ENCODE results near the gene CHFR. TPM values are rescaled to one million over a fixed set of nuclear protein-coding genes. Genes with fewer than 3 reads are reported as not detected.

Gene CHFR
- total and polyA plus RNA-seq, 7 donors, result 18.0 to 52.3 (median 23.5) TPM

DNA sequence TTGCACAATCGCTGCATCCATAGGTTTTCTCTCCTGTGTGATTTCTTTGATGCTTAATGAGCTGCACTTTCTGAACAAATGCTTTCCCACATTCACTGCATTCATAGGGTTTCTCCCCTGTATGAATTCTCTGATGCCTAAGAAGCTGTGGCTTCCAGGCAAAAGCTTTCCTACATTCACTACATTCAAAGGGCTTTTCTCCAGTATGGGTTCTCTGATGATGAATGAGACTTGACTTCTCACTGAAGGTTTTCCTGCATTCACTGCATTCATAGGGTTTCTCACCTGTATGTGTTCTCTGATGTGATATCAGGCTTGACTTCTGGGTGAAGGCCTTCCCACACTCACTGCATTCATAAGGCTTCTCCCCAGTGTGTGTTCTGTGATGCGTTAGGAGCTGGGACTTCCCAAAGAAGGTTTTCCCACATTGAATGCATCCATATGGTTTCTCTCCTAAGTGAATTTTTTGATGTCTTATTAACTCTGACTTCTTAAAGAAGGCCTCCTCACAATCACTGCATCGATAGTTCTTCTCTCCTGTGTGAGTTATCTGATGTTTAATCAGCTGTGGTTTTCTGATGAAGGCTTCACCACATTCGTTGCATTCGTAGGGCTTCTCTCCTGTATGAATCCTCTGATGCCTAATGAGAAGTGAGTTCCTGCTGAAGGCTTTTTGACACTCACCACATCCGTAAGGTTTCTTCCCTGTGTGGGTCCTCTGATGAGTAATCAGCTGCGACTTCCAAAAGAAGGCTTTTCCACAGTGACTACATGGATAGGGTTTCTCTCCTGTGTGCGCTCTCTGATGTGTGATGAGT lies 38.4 kb upstream of the CHFR start:
- H3K9me3 ChIP-seq, result peaks cover 53 to 80% (median 71%) of the 10 kb centered on the region in 4 donors
- 97 to 98% methylated on average over 8 of the region's 8 CpGs for WGBS, 2 donors
- H3K4me1 ChIP-seq, result no peaks in the 10 kb centered on the region
- intact Hi-C loops (cut with DNase I), result no loop called here
- H3K27ac ChIP-seq, result no peak overlapping the region
- DNase-seq, result no peak
- no peaks in the 10 kb centered on the region for H3K27me3 ChIP-seq
- peaks cover 0 to 55% (median 32%) of the 10 kb centered on the region in 4 donors for H3K36me3 ChIP-seq
- H3K4me3 ChIP-seq, result no peak overlapping the region
- TF ChIP-seq, protein P1, sequence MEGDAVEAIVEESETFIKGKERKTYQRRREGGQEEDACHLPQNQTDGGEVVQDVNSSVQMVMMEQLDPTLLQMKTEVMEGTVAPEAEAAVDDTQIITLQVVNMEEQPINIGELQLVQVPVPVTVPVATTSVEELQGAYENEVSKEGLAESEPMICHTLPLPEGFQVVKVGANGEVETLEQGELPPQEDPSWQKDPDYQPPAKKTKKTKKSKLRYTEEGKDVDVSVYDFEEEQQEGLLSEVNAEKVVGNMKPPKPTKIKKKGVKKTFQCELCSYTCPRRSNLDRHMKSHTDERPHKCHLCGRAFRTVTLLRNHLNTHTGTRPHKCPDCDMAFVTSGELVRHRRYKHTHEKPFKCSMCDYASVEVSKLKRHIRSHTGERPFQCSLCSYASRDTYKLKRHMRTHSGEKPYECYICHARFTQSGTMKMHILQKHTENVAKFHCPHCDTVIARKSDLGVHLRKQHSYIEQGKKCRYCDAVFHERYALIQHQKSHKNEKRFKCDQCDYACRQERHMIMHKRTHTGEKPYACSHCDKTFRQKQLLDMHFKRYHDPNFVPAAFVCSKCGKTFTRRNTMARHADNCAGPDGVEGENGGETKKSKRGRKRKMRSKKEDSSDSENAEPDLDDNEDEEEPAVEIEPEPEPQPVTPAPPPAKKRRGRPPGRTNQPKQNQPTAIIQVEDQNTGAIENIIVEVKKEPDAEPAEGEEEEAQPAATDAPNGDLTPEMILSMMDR (IDR thresholded peaks at IDR 0.05), result no peak
- TF ChIP-seq POLR2AphosphoS5 (IDR thresholded peaks at IDR 0.05) (no peak), POLR2A (IDR thresholded peaks at IDR 0.05) (no peak), EP300 (IDR thresholded peaks at IDR 0.05) (no peak)

DNA sequence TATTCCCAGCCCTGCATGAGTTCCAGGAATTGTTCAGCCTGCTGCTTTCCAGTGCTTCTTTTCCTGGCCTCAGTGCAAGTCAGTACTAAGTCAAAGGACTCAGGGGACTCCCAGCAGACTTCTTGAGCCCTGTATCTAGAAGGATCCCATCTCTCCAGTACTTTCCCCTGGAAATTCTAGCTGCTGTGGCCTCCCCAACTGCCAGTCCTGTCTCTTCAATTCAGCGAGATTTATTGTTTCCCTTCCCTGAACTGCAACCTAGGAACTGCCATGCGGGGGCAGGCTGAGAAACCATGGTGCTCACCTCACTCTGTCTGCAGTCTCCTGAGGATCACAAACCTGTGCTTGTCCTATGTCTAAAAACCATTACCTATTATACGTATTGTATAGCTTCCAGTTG lies 37.0 kb upstream of the CHFR start:
- DNase-seq, result no peak
- Histone ChIP-seq H3K36me3 (peaks cover 0 to 41% (median 23%) of the 10 kb centered on the region in 4 donors), H3K27ac (no peak overlapping the region), H3K4me1 (no peaks in the 10 kb centered on the region), H3K4me3 (no peak overlapping the region), H3K9me3 (peaks cover 50 to 71% (median 62%) of the 10 kb centered on the region in 4 donors), H3K27me3 (no peaks in the 10 kb centered on the region)
- TF ChIP-seq POLR2A (IDR thresholded peaks at IDR 0.05), result no peak
- intact Hi-C loops (cut with DNase I), result no loop called here
- WGBS, 2 donors, result 97 to 98% methylated on average over 3 of the region's 3 CpGs

DNA sequence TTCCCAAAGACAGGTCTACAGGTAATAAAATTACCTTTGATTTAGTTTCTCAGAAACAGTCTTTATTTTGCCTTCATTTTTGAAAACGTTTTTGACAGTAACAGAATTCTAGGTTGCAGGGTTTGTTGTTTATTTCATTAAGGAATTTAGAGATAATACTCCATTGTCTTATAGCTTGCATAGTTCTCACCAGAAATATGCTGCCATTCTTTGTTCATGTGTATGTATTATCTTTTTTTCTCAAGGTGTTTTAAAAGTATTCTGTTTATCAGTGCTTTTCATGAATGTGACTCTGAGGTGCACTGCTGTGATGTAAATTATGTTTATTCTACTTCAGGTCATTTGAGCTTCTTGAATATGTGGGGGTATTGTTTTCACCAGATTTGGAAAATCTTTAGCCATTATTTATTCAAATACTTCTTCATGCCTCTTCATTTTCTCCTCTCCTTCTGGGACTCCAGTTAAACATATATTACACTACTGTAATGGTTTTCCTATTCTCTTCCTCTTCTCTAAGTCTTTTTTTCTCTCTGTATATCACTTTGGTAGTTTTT lies 36.0 kb upstream of the CHFR start:
- peaks cover 0 to 32% (median 17%) of the 10 kb centered on the region in 4 donors for H3K36me3 ChIP-seq
- H3K9me3 ChIP-seq, result peaks cover 49 to 64% (median 60%) of the 10 kb centered on the region in 4 donors
- no peak for DNase-seq
- H3K4me1 ChIP-seq, result no peaks in the 10 kb centered on the region
- TF ChIP-seq EP300 (IDR thresholded peaks at IDR 0.05) (no peak), POLR2AphosphoS5 (IDR thresholded peaks at IDR 0.05) (no peak), POLR2A (IDR thresholded peaks at IDR 0.05) (no peak)
- TF ChIP-seq, protein P1 (IDR thresholded peaks at IDR 0.05), result no peak
- H3K27me3 ChIP-seq, result no peaks in the 10 kb centered on the region
- H3K27ac ChIP-seq, result no peak overlapping the region
- H3K4me3 ChIP-seq, result no peak overlapping the region
- intact Hi-C loops (cut with DNase I), result no loop called here
- WGBS, 2 donors, result 54 to 63% methylated on average over 1 of the region's 1 CpG

DNA sequence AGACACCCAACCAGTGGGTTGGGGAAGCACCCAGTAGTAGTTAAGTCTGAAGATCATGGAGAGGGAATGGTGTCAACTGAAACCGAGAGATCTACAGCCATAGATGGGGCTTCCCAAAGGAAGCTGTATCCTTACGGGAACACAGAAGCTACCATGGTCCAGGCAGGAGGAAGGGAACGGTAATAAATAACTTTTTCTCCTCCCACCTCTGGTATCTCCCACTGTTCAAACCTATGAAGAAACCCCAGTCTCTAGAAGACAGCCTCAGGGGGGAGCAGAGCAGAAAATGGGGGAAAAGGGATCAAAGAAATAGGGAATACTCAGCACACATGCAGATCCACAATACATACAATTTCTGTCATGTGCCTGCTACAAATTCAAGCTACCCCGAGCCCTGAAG lies 35.3 kb upstream of the CHFR start:
- Histone ChIP-seq H3K4me1 (no peaks in the 10 kb centered on the region), H3K27ac (no peak overlapping the region), H3K27me3 (no peaks in the 10 kb centered on the region), H3K9me3 (peaks cover 47 to 65% (median 58%) of the 10 kb centered on the region in 4 donors), H3K36me3 (peaks cover 0 to 24% (median 16%) of the 10 kb centered on the region in 4 donors), H3K4me3 (no peak overlapping the region)
- intact Hi-C loops (cut with DNase I), result no loop called here
- DNase-seq, result no peak
- 94 to 96% methylated on average over 4 of the region's 4 CpGs for WGBS, 2 donors
- TF ChIP-seq POLR2AphosphoS5 (IDR thresholded peaks at IDR 0.05) (no peak), POLR2A (IDR thresholded peaks at IDR 0.05) (no peak), EP300 (IDR thresholded peaks at IDR 0.05) (no peak)
- TF ChIP-seq, protein P1 (IDR thresholded peaks at IDR 0.05), result no peak

DNA sequence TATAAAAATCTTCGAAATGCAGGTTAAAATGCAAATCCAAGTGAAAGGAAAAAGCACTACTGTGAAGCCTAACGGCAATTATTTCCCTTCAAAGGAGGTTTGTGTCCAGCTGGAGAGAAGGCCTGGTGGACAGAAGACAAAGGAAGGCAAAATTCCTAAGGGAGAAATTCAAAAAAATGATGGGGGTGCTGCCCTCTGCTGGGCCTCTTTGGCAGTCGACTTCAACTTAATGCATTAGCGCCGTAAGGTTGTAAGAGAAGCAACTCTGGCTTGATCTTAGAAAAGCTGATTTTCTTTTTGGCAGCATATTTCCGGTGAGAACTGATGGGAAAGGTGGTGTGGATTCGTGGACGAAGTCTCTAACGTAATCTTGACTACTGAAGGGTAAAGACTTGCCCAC lies 34.3 kb upstream of the CHFR start:
- Histone ChIP-seq H3K4me3 (no peak overlapping the region), H3K27me3 (no peaks in the 10 kb centered on the region), H3K9me3 (peaks cover 40 to 62% (median 51%) of the 10 kb centered on the region in 4 donors), H3K27ac (no peak overlapping the region), H3K4me1 (no peaks in the 10 kb centered on the region), H3K36me3 (peaks cover 0 to 14% (median 10%) of the 10 kb centered on the region in 4 donors)
- no peak for DNase-seq
- TF ChIP-seq POLR2AphosphoS5 (IDR thresholded peaks at IDR 0.05) (no peak), EP300 (IDR thresholded peaks at IDR 0.05) (no peak), POLR2A (IDR thresholded peaks at IDR 0.05) (no peak)
- TF ChIP-seq, protein P1 (IDR thresholded peaks at IDR 0.05), result no peak
- intact Hi-C loops (cut with DNase I), result no loop called here
- WGBS, 2 donors, result 80 to 87% methylated on average over 9 of the region's 9 CpGs
